ENCODE measurements around the gene NMBR.

DNA sequence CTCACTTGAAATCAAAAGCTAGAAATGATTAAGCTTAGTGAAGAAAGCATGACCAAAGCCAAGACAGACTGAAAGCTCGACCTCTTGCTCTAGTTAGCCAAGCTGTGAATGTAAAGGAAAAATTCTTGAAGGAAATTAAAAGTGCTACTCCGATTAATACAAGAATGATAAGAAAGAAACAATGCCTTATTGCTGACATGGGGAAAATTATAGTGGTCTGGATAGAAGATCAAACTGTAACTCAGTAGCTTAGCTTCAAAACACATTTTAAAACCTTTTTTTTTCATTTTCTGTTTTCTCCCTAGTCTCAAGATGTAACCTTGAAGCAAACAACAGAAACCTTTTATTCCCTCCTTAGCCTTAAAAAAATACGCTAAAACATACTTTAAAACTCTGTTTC lies 25.6 kb downstream of the NMBR start:
- TF ChIP-seq GABPA (IDR thresholded peaks at IDR 0.05; ENCODE audit: borderline replicate concordance, insufficient read depth, low read length) (no peak), SIN3A (conservative IDR thresholded peaks at IDR 0.05 in 1 of 2, IDR thresholded peaks at IDR 0.05 in 1 of 2; ENCODE audit: low read depth in 1 of 2, low read length in 2 of 2) (no peak), POLR2A (IDR thresholded peaks at IDR 0.05; ENCODE audit: control extremely low read depth in 1 of 2, low read depth in 2 of 2, low read length in 2 of 2) (no peak)
- TF ChIP-seq, protein P1, sequence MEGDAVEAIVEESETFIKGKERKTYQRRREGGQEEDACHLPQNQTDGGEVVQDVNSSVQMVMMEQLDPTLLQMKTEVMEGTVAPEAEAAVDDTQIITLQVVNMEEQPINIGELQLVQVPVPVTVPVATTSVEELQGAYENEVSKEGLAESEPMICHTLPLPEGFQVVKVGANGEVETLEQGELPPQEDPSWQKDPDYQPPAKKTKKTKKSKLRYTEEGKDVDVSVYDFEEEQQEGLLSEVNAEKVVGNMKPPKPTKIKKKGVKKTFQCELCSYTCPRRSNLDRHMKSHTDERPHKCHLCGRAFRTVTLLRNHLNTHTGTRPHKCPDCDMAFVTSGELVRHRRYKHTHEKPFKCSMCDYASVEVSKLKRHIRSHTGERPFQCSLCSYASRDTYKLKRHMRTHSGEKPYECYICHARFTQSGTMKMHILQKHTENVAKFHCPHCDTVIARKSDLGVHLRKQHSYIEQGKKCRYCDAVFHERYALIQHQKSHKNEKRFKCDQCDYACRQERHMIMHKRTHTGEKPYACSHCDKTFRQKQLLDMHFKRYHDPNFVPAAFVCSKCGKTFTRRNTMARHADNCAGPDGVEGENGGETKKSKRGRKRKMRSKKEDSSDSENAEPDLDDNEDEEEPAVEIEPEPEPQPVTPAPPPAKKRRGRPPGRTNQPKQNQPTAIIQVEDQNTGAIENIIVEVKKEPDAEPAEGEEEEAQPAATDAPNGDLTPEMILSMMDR (IDR thresholded peaks at IDR 0.05; ENCODE audit: control extremely low read depth in 1 of 3, insufficient read depth in 1 of 3, low read depth in 1 of 3, low read length in 3 of 3): no peak

All from H1 (cell line).